IPS-15b (cell line): ENCODE data around the gene PRSS1.

ENCODE experiments used
- H3K27me3 ChIP-seq: one replicate; pipeline ENCODE4 v1.6.1; 2013; ENCODE audit warnings: low read length; ENCODE audit not compliant: control insufficient read depth, insufficient read depth
- H3K36me3 ChIP-seq: one replicate; pipeline ENCODE4 v1.6.1; 2013; ENCODE audit warnings: low read length; ENCODE audit not compliant: control insufficient read depth, insufficient read depth
- H3K4me1 ChIP-seq: one replicate; pipeline ENCODE4 v1.6.1; 2013; ENCODE audit warnings: mild to moderate bottlenecking, low read length; ENCODE audit not compliant: control insufficient read depth, insufficient read depth
- H3K4me3 ChIP-seq: one replicate; pipeline ENCODE4 v1.5.1; 2013; ENCODE audit warnings: low read depth, low read length
- H3K9ac ChIP-seq: one replicate; pipeline ENCODE4 v1.6.1; 2013; ENCODE audit warnings: low read depth, mild to moderate bottlenecking, low read length
- H3K9me3 ChIP-seq: one replicate; pipeline ENCODE4 v1.6.1; 2013; ENCODE audit warnings: mild to moderate bottlenecking, low read length; ENCODE audit not compliant: control insufficient read depth, insufficient read depth

Gene PRSS1

DNA sequence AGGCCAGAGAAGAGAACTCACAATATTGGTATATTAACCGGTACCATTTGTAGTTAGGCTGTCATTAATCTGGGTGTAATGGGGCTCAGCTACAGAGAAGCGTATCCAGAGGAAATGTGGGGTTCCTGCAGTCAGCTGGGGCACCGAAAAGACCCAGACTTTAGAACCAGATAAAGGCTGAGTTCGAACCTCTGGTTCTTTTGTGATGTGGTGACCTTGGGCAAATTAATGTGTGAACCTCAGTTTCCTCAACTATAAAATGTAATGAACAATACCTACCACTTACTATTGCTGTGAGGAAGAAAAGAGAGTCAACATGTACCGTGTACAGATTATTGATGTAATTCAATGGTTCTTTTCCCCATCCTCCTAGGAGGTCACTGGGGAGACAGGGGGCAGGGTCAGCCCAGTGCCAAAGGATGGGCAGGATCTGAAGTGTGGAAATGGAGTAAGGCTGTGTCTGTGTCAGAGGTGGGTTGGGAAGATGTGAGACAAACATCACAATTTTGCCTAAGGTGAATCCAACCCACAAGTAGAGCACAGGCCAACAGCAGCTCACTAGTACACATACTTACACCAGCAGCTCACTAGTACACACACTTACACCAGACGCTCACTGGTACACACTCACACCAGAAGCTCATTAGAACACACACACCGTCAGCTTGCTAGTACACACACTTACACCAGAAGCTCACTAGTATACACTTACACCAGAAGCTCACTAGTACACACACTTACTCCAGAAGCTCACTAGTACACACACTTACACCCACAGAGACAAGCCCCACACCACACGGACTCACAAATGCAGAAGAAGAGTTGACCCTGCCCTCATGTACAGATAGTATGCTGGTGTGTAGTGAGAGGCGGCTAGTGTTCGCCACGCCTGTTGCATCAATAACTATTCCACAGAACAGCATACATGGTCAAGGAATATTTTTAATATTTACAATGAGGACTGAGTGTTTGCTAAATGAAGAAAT is 49.5 kb downstream of the PRSS1 start:
- Histone ChIP-seq H3K4me1 (peaks cover 26% of the 10 kb centered on the region), H3K36me3 (peaks cover 4% of the 10 kb centered on the region), H3K4me3 (peak overlapping the region; percentile 64), H3K27me3 (peaks cover 99% of the 10 kb centered on the region), H3K9ac (no peak overlapping the region), H3K9me3 (no peaks in the 10 kb centered on the region)

DNA sequence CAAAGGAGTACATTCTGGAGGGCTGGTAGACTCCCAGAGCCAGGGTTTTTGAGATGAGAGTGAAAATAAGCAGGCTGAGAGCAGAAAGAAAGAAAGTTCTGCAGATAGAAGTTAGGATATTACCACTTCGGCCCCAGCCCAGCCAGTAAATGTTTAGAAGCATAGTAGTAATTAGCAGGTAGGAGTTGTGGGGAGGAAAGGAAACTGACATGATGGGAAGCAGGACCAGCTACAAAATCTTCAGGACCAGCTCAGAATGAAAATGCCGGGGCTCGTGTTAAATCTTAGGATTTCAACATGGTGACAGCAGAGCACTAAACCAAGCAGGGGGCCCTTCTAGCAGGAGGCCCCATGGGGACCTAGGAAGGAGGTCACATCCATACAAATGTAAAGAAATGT is 50.2 kb downstream of the PRSS1 start:
- H3K36me3 ChIP-seq = peaks cover 4% of the 10 kb centered on the region
- peaks cover 25% of the 10 kb centered on the region for H3K4me1 ChIP-seq
- no peaks in the 10 kb centered on the region for H3K9me3 ChIP-seq
- H3K27me3 ChIP-seq = peaks cover 99% of the 10 kb centered on the region
- H3K9ac ChIP-seq = no peak overlapping the region
- H3K4me3 ChIP-seq = no peak overlapping the region

- Histone ChIP-seq H3K9ac (no peak overlapping the region), H3K4me1 (peaks cover 19% of the 10 kb centered on the region), H3K9me3 (no peaks in the 10 kb centered on the region), H3K27me3 (peaks cover 99% of the 10 kb centered on the region), H3K4me3 (no peak overlapping the region), H3K36me3 (peaks cover 4% of the 10 kb centered on the region)
Observed at GRCh38 chr7:142800088-142800487, 50.8 kb downstream of the PRSS1 start.

DNA sequence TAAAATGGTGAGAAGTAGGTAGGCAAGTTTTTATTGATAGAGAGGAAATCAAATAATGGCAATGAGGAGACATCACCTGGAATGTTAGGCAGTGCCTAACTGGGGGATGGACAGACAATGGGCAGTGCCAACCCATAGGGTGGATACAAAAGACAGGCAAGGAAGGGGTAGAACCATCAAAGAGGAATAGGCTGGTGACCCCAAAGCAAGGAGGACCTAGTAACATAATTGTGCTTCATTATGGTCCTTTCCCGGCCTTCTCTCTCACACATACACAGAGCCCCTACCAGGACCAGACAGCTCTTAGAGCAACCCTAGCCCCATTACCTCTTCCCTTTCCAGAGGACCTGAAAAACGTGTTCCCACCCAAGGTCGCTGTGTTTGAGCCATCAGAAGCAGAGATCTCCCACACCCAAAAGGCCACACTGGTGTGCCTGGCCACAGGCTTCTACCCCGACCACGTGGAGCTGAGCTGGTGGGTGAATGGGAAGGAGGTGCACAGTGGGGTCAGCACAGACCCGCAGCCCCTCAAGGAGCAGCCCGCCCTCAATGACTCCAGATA is 51.5 kb downstream of the PRSS1 start:
- Histone ChIP-seq H3K9ac (no peak overlapping the region), H3K36me3 (peaks cover 4% of the 10 kb centered on the region), H3K4me3 (no peak overlapping the region), H3K9me3 (no peaks in the 10 kb centered on the region), H3K27me3 (peaks cover 99% of the 10 kb centered on the region), H3K4me1 (peaks cover 14% of the 10 kb centered on the region)

GRCh38 chr7:142801601-142802295 is 52.5 kb downstream of the PRSS1 start:
- Histone ChIP-seq H3K4me3 (no peak overlapping the region), H3K9ac (no peak overlapping the region), H3K36me3 (peaks cover 4% of the 10 kb centered on the region), H3K4me1 (peaks cover 10% of the 10 kb centered on the region), H3K9me3 (no peaks in the 10 kb centered on the region), H3K27me3 (peaks cover 98% of the 10 kb centered on the region)

DNA sequence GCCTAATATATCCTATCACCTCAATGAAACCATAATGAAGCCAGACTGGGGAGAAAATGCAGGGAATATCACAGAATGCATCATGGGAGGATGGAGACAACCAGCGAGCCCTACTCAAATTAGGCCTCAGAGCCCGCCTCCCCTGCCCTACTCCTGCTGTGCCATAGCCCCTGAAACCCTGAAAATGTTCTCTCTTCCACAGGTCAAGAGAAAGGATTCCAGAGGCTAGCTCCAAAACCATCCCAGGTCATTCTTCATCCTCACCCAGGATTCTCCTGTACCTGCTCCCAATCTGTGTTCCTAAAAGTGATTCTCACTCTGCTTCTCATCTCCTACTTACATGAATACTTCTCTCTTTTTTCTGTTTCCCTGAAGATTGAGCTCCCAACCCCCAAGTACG is 53.0 kb downstream of the PRSS1 start:
- no peak overlapping the region for H3K4me3 ChIP-seq

More for the DNA sequence above, 53.0 kb downstream of the PRSS1 start:
- H3K4me1 ChIP-seq = peaks cover 10% of the 10 kb centered on the region
- H3K9ac ChIP-seq = no peak overlapping the region
- peaks cover 98% of the 10 kb centered on the region for H3K27me3 ChIP-seq
- H3K9me3 ChIP-seq = no peaks in the 10 kb centered on the region
- H3K36me3 ChIP-seq = peaks cover 4% of the 10 kb centered on the region
